Lower lobe of right lung (tissue), 2 donors: ENCODE measurements around the gene AGXT. TPM values are rescaled to one million over a fixed set of nuclear protein-coding genes. Genes with fewer than 3 reads are reported as not detected.
A peak's percentile ranks its signal among the peaks of the same experiment; 100 is the strongest.

Experiments used
- ATAC-seq, 2 donors: fragments of 200-7000 bp; cut with Tn5 transposase; one replicate each; pipeline ENCODE4 v1.9.1; 2020 to 2022; ENCODE audit warnings: mild to moderate bottlenecking in 2 of 2, moderate library complexity in 2 of 2
- DNase-seq: peaks from one replicate; pipeline ENCODE4 v3.0.0-alpha.2; 2020
- H3K27ac ChIP-seq: fragments of 200-600 bp; one replicate; pipeline ENCODE4 v1.8.0; 2022
- H3K27me3 ChIP-seq: fragments of 200-600 bp; one replicate; pipeline ENCODE4 v1.8.0; 2022; ENCODE audit warnings: low read depth
- H3K36me3 ChIP-seq: fragments of 200-600 bp; one replicate; pipeline ENCODE4 v1.8.0; 2022; ENCODE audit warnings: mild to moderate bottlenecking
- H3K4me1 ChIP-seq: fragments of 200-600 bp; one replicate; pipeline ENCODE4 v1.8.0; 2022
- H3K4me3 ChIP-seq: fragments of 200-600 bp; one replicate; pipeline ENCODE4 v1.8.0; 2022; ENCODE audit warnings: mild to moderate bottlenecking
- H3K9me3 ChIP-seq: fragments of 200-600 bp; one replicate; pipeline ENCODE4 v1.8.0; 2022
- intact Hi-C: fragments of 100-400 bp; cut with DNase I; formaldehyde crosslinking; loops from one replicate; pipeline ENCODE4 v1.11.0; 2022
- total RNA-seq: library from RNA; stranded (reverse); fragmentation: NEBNext Ultra II Directional; extraction: Animal tissue kit (Norgen Biotek cat#: 25700); gene quantifications from one replicate; pipeline ENCODE4 v1.2.1, GENCODE V29; 2021
- TF ChIP-seq, protein P1 (sequence below): fragments of 200-600 bp; IDR thresholded peaks from one replicate; pipeline ENCODE4 v1.8.0; 2022; ENCODE audit warnings: antibody characterized with exemption, mild to moderate bottlenecking
- donor health status: DM: no; HTN: yes; CAD: no; lungs with severe emphysema.

The AGXT gene
- total RNA-seq, 1 donor from 2014 or later, result not detected

DNA sequence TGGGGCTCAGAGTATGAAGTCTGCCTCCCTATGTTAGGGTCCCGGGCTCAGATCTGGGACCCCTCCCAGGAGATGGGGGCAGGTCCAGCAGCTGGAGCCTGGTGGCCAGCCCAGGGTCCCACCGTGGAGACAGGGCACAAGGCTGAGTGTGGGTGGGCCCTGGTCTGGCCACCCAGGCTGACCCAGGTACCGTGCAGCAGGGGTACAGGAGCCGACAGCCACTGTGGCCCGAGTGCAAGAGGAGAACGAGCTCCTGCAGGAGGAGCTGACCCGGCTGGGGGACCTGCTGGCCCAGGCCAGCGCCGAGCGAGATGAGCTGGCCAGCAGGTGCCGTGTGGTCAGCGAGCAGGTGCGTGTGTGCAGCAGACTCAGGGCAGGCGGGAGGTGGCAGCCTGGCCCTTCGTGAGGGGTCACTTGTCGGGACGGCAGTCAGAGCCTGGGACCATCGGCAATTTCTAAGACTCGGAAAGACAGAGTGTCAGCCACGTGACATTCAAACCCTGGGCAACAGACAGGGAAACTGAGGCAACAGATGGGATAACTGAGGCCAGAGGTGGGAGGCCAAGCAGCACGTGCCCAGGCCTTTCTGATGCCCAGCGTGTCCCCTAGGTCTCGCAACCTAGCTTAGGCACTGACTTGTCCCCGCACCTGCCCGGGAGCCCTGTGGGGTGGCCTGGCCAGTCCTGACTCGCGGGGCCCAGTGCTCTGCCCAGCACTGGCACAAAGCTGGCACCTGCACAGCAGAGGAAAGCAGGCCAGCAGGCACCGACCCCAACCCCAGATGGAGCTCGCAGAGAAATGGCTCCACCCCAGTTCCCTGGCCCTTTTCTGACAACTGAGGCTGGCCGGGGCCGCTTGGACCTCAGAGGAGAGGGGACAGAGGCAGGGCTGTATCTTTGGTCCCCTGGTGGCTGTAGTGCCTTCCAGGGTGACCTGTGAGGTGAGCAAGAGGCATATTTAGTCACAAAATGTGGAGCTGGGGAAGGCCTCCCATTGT lies 51.5 kb downstream of the AGXT start:
- no peak for ATAC-seq
- Histone ChIP-seq H3K4me1 (peaks cover 26% of the 10 kb centered on the region), H3K27me3 (peaks cover 13% of the 10 kb centered on the region)

DNA sequence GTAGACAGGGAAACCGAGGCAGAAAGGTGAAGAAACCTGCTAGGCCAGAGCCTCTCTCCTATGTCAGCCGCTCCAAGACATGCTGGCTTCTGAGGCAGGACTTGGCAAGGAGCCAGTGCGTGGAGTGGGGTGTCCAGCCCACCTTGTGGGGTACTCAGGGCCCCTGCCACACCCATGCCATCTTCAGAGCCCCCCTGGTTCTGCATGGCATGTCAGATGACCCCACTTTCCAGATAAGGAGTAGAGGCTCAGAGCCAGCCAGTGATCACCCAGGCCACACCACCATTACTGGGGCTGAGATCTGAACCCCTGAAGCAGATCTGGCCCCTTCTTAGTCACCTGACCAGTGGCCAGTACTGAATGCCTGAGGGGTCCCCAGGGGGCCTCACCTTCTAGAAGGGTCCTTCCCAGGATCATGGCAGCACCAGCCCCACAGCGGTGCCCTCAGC lies 52.2 kb downstream of the AGXT start:
- no peak overlapping the region for H3K27ac ChIP-seq
- intact Hi-C loops, result no loop called here
- H3K4me3 ChIP-seq, result no peak overlapping the region
- no peak for ATAC-seq
- no peaks in the 10 kb centered on the region for H3K36me3 ChIP-seq
- peak; percentile 45 for DNase-seq
- peaks cover 19% of the 10 kb centered on the region for H3K4me1 ChIP-seq
- TF ChIP-seq, protein P1, sequence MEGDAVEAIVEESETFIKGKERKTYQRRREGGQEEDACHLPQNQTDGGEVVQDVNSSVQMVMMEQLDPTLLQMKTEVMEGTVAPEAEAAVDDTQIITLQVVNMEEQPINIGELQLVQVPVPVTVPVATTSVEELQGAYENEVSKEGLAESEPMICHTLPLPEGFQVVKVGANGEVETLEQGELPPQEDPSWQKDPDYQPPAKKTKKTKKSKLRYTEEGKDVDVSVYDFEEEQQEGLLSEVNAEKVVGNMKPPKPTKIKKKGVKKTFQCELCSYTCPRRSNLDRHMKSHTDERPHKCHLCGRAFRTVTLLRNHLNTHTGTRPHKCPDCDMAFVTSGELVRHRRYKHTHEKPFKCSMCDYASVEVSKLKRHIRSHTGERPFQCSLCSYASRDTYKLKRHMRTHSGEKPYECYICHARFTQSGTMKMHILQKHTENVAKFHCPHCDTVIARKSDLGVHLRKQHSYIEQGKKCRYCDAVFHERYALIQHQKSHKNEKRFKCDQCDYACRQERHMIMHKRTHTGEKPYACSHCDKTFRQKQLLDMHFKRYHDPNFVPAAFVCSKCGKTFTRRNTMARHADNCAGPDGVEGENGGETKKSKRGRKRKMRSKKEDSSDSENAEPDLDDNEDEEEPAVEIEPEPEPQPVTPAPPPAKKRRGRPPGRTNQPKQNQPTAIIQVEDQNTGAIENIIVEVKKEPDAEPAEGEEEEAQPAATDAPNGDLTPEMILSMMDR, result no peak
- H3K27me3 ChIP-seq, result peaks cover 6% of the 10 kb centered on the region
- no peaks in the 10 kb centered on the region for H3K9me3 ChIP-seq

More for the DNA sequence above, 51.5 kb downstream of the AGXT start:
- intact Hi-C loops, result no loop called here
- Histone ChIP-seq H3K36me3 (no peaks in the 10 kb centered on the region), H3K27ac (no peak overlapping the region), H3K9me3 (no peaks in the 10 kb centered on the region), H3K4me3 (no peak overlapping the region)
- DNase-seq, result peak; percentile 44
- TF ChIP-seq, protein P1, result no peak

DNA sequence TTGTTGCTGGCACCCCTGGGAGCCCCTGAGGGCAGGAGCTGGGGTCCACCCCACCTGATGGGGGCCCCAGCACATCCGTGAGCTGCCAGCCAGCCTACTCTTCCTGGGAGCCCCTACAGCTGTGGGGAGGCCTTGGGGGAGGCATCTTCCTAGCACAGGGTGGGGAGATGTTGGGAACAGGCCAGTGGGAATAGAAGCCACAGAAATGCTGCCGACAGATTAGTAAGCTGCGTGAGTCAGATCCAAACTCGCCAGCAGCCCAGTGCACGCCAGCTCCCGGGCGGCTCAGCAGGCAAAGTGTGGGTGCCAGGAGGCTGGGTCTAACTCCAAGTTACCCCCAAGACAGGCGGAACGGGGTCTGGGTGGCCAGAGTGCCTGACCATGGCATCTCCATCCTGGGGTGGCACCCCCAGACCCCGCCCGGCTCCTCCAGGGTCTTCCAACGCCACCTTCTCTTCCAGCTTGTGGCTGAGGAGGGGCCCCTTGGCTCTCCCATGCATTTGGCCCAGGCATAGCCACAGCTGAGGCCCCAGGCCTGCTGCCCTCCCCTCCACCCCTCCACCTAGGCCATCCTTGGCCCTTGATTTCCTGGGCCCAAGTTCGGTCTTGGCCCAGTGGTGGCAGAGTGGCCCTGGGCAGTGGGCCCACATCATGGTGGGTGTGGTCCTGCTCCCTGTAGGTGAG lies 52.8 kb downstream of the AGXT start:
- TF ChIP-seq, protein P1, result no peak
- Histone ChIP-seq H3K36me3 (no peaks in the 10 kb centered on the region), H3K9me3 (no peaks in the 10 kb centered on the region), H3K4me3 (no peak overlapping the region), H3K27me3 (peaks cover 3% of the 10 kb centered on the region), H3K27ac (no peak overlapping the region), H3K4me1 (peaks cover 17% of the 10 kb centered on the region)
- DNase-seq, result peak; percentile 46
- intact Hi-C loops, result no loop called here
- ATAC-seq, result no peak

DNA sequence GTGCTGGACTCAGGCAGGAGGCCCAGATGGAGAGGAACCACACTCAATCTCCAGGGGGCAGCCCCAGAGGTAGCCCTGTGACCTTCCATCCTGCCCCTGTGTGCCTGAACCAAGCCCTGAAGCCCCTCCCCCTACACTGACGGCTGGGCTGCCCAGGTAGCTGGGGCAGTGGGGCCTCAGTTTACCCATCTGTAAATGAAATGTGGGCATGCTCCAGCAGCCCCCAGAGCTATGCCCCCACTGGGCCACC lies 53.3 kb downstream of the AGXT start:
- intact Hi-C loops, result no loop called here

DNA sequence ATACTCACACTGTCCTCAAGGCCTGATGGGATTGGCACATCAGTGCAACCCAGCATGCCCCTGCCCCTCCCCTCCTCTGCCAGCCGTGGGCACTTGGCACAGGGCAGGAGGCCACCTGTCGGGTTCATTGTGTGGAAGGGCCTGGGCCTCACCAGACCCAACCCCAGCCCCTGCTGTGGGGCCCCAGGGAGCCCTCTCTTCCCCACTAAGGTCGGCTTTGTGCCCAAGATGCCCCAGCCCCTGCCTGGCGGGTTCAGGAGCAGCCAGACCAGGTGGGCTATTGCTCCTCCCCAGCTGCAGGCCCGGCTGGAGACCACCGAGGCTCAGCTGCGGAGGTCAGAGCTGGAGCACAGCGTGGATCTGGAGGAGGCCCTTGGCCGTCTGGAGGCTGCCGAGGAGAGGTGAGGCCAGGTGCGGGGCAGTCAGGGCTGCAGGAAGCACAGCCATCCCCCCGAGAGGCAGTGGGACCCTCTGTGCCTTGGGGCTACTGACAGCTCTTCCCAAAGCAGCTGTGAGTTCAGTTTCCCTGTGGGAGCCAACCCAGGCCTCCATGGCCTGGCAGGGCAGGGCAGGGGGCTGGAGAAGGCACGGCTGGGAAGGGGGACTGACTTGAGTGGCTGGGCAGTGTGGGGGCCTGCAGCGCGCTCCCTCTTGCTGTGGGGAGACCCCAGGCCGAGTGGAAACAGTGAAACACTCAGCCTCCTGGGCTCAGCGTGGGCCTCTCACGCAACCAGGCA lies 53.8 kb downstream of the AGXT start:
- ATAC-seq (no peak), DNase-seq (no peak)
- TF ChIP-seq, protein P1, result no peak
- H3K27me3 ChIP-seq, result no peaks in the 10 kb centered on the region
- intact Hi-C loops, result no loop called here
- no peak overlapping the region for H3K27ac ChIP-seq
- H3K36me3 ChIP-seq, result no peaks in the 10 kb centered on the region
- H3K4me1 ChIP-seq, result peaks cover 8% of the 10 kb centered on the region
- H3K9me3 ChIP-seq, result no peaks in the 10 kb centered on the region
- no peak overlapping the region for H3K4me3 ChIP-seq

More for the DNA sequence above, 53.3 kb downstream of the AGXT start:
- no peaks in the 10 kb centered on the region for H3K27me3 ChIP-seq
- H3K4me1 ChIP-seq, result peaks cover 13% of the 10 kb centered on the region
- DNase-seq (no peak), ATAC-seq (no peak)
- no peak overlapping the region for H3K27ac ChIP-seq
- no peak overlapping the region for H3K4me3 ChIP-seq
- TF ChIP-seq, protein P1, result no peak
- no peaks in the 10 kb centered on the region for H3K9me3 ChIP-seq
- no peaks in the 10 kb centered on the region for H3K36me3 ChIP-seq
